ENCODE results near the gene HOXC5.

- TF ChIP-seq YY1 (IDR thresholded peaks at IDR 0.05; ENCODE audit: insufficient read depth, insufficient read length) (no peak), SUZ12 (IDR thresholded peaks at IDR 0.05; ENCODE audit: extremely low read depth, insufficient read depth, insufficient read length) (no peak), ZNF274 (IDR thresholded peaks at IDR 0.05; ENCODE audit: low read depth, low read length) (no peak)
These were observed 33.2 kb upstream of the HOXC5 start for GRCh38 chr12:53999559-54000115.
